ENCODE data around the gene ZBTB7B.
A peak's percentile ranks its signal among the peaks of the same experiment; 100 is the strongest.

Gene ZBTB7B

GRCh38 chr1:155003766-155004351, 1.3 kb downstream of the ZBTB7B start:
- Histone ChIP-seq H3K9ac (ENCODE audit: low read length) (peak overlapping the region; percentile 96), H3K36me3 (replicated peaks; ENCODE audit: low read depth, low read length) (peaks cover 10% of the 10 kb centered on the region), H3K9me3 (ENCODE audit: insufficient read depth, low read length) (no peaks in the 10 kb centered on the region), H3K4me1 (ENCODE audit: low read length) (peaks cover 53% of the 10 kb centered on the region), H2AFZ (ENCODE audit: low read depth, low read length) (no peak overlapping the region), H3K27me3 (ENCODE audit: low read depth, low read length) (no peaks in the 10 kb centered on the region), H3K4me2 (ENCODE audit: low read length) (peak overlapping the region; percentile 97), H3K79me2 (ENCODE audit: low read length) (peaks cover 59% of the 10 kb centered on the region), H3K4me3 (ENCODE audit: low read length) (peak overlapping the region; percentile 93), H3K27ac (ENCODE audit: low read length) (peak overlapping the region; percentile 92), H4K20me1 (ENCODE audit: insufficient read depth, low read length) (peaks cover 19% of the 10 kb centered on the region)
- TF ChIP-seq EZH2phosphoT487 (IDR thresholded peaks at IDR 0.05; ENCODE audit: low read depth), result no peak
- peak; percentile 4; the same call in 1 of the 2 replicates for TF ChIP-seq CTCF (IDR thresholded peaks at IDR 0.05; ENCODE audit: low read depth, low read length)

- H3K9ac ChIP-seq (ENCODE audit: low read length), result peak overlapping the region; percentile 96
- peak overlapping the region; percentile 92 for H3K27ac ChIP-seq (ENCODE audit: low read length)
- no peak for TF ChIP-seq EZH2phosphoT487 (IDR thresholded peaks at IDR 0.05; ENCODE audit: low read depth)
- no peak for TF ChIP-seq CTCF (IDR thresholded peaks at IDR 0.05; ENCODE audit: low read depth, low read length)
- no peaks in the 10 kb centered on the region for H3K27me3 ChIP-seq (ENCODE audit: low read depth, low read length)
- peak overlapping the region; percentile 93 for H3K4me3 ChIP-seq (ENCODE audit: low read length)
- H3K79me2 ChIP-seq (ENCODE audit: low read length), result peaks cover 59% of the 10 kb centered on the region
- peaks cover 10% of the 10 kb centered on the region for H3K36me3 ChIP-seq (replicated peaks; ENCODE audit: low read depth, low read length)
- peaks cover 54% of the 10 kb centered on the region for H3K4me1 ChIP-seq (ENCODE audit: low read length)
- peak overlapping the region; percentile 97 for H3K4me2 ChIP-seq (ENCODE audit: low read length)
- no peak overlapping the region for H2AFZ ChIP-seq (ENCODE audit: low read depth, low read length)
- no peaks in the 10 kb centered on the region for H3K9me3 ChIP-seq (ENCODE audit: insufficient read depth, low read length)
- H4K20me1 ChIP-seq (ENCODE audit: insufficient read depth, low read length), result peaks cover 24% of the 10 kb centered on the region
Measured at GRCh38 chr1:155004352-155005075, 1.9 kb downstream of the ZBTB7B start.

GRCh38 chr1:155005076-155006011, 2.7 kb downstream of the ZBTB7B start:
- Histone ChIP-seq H3K4me3 (ENCODE audit: low read length) (peak overlapping the region; percentile 93), H4K20me1 (ENCODE audit: insufficient read depth, low read length) (peaks cover 28% of the 10 kb centered on the region), H2AFZ (ENCODE audit: low read depth, low read length) (no peak overlapping the region), H3K9ac (ENCODE audit: low read length) (peak overlapping the region; percentile 96), H3K4me1 (ENCODE audit: low read length) (peaks cover 57% of the 10 kb centered on the region), H3K27me3 (ENCODE audit: low read depth, low read length) (no peaks in the 10 kb centered on the region), H3K79me2 (ENCODE audit: low read length) (peaks cover 59% of the 10 kb centered on the region), H3K27ac (ENCODE audit: low read length) (peak overlapping the region; percentile 92), H3K36me3 (replicated peaks; ENCODE audit: low read depth, low read length) (peaks cover 10% of the 10 kb centered on the region), H3K9me3 (ENCODE audit: insufficient read depth, low read length) (no peaks in the 10 kb centered on the region), H3K4me2 (ENCODE audit: low read length) (peak overlapping the region; percentile 97)
- no peak for TF ChIP-seq CTCF (IDR thresholded peaks at IDR 0.05; ENCODE audit: low read depth, low read length)
- TF ChIP-seq EZH2phosphoT487 (IDR thresholded peaks at IDR 0.05; ENCODE audit: low read depth), result no peak
